ENCODE measurements around the gene F13A1.

GRCh38 chr6:6154335-6154734 lies 166.1 kb downstream of the F13A1 start:
- TF ChIP-seq CTCF (tag by site-specific recombination; IDR thresholded peaks at IDR 0.05), result no peak
- no peak for TF ChIP-seq ZNF274 (IDR thresholded peaks at IDR 0.05; ENCODE audit: low read length)
- TF ChIP-seq ZNF274 (tag by site-specific recombination; IDR thresholded peaks at IDR 0.05; ENCODE audit: borderline replicate concordance), result no peak
- TF ChIP-seq TCF7L2 (IDR thresholded peaks at IDR 0.05; ENCODE audit: borderline replicate concordance, low read depth, low read length), result no peak
- no peak for TF ChIP-seq KLF17 (tag by site-specific recombination; IDR thresholded peaks at IDR 0.05)
- TF ChIP-seq YY1 (tag by site-specific recombination; IDR thresholded peaks at IDR 0.05), result no peak
